ENCODE results near the gene MAN2B1.

MAN2B1 gene

GRCh38 chr19:12695514-12695913 is 29.0 kb upstream of the MAN2B1 start:
- no peak overlapping the region for H4K5ac ChIP-seq (ENCODE audit: low read length)
- no peak overlapping the region for H3K4me3 ChIP-seq (ENCODE audit: low read length)
- no peaks in the 10 kb centered on the region for H3K36me3 ChIP-seq (ENCODE audit: control insufficient read depth, insufficient read depth, low read length)
- H3K18ac ChIP-seq (ENCODE audit: low read length) = no peak overlapping the region
- no peak overlapping the region for H4K8ac ChIP-seq (ENCODE audit: low read depth, low read length)
- H3K79me1 ChIP-seq (ENCODE audit: low read length) = no peaks in the 10 kb centered on the region
- H3K4ac ChIP-seq (ENCODE audit: low read depth, low read length) = no peak overlapping the region
- no peak for DNase-seq
- no peak overlapping the region for H2BK5ac ChIP-seq (ENCODE audit: low read length)
- peak overlapping the region; percentile 88 for H3K56ac ChIP-seq (ENCODE audit: low read length)
- no peaks in the 10 kb centered on the region for H3K27me3 ChIP-seq (ENCODE audit: insufficient read depth, low read length, poor library complexity)
- no peak overlapping the region for H3K27ac ChIP-seq (ENCODE audit: low read depth, low read length)
- no CpG with 5 or more reads among the region's 1 CpG for WGBS (ENCODE audit: extremely low coverage, insufficient coverage, low lambda C conversion rate)
- H3K23ac ChIP-seq (ENCODE audit: low read length) = no peak overlapping the region
- H2BK120ac ChIP-seq (ENCODE audit: low read depth, low read length) = no peak overlapping the region
- no peak overlapping the region for H2BK15ac ChIP-seq (replicated peaks; ENCODE audit: low read depth)
- no peak overlapping the region for H2AK5ac ChIP-seq (ENCODE audit: low read length)
- H3K9ac ChIP-seq (ENCODE audit: low read length) = peak overlapping the region; percentile 32
- H3K4me2 ChIP-seq (ENCODE audit: low read length) = peak overlapping the region; percentile 14
- no peaks in the 10 kb centered on the region for H3K4me1 ChIP-seq (ENCODE audit: control insufficient read depth, low read depth, low read length)
- no peaks in the 10 kb centered on the region for H3K79me2 ChIP-seq (ENCODE audit: control insufficient read depth, insufficient read depth, low read length)

- H2AK5ac ChIP-seq (ENCODE audit: low read length) = no peak overlapping the region
- H3K9ac ChIP-seq (ENCODE audit: low read length) = no peak overlapping the region
- no peak overlapping the region for H3K4me2 ChIP-seq (ENCODE audit: low read length)
- H4K5ac ChIP-seq (ENCODE audit: low read length) = no peak overlapping the region
- no CpG with 5 or more reads among the region's 2 CpGs for WGBS (ENCODE audit: extremely low coverage, insufficient coverage, low lambda C conversion rate)
- H3K36me3 ChIP-seq (ENCODE audit: control insufficient read depth, insufficient read depth, low read length) = no peaks in the 10 kb centered on the region
- H3K27me3 ChIP-seq (ENCODE audit: insufficient read depth, low read length, poor library complexity) = no peaks in the 10 kb centered on the region
- no peak overlapping the region for H3K4me3 ChIP-seq (ENCODE audit: low read length)
- H3K4me1 ChIP-seq (ENCODE audit: control insufficient read depth, low read depth, low read length) = no peaks in the 10 kb centered on the region
- no peak overlapping the region for H3K56ac ChIP-seq (ENCODE audit: low read length)
- no peak overlapping the region for H3K18ac ChIP-seq (ENCODE audit: low read length)
- no peak overlapping the region for H2BK5ac ChIP-seq (ENCODE audit: low read length)
- no peak overlapping the region for H2BK120ac ChIP-seq (ENCODE audit: low read depth, low read length)
- no peak for DNase-seq
- H3K27ac ChIP-seq (ENCODE audit: low read depth, low read length) = no peak overlapping the region
- H3K79me1 ChIP-seq (ENCODE audit: low read length) = no peaks in the 10 kb centered on the region
- no peak overlapping the region for H2BK15ac ChIP-seq (replicated peaks; ENCODE audit: low read depth)
- no peak overlapping the region for H3K4ac ChIP-seq (ENCODE audit: low read depth, low read length)
- no peak overlapping the region for H4K8ac ChIP-seq (ENCODE audit: low read depth, low read length)
- no peak overlapping the region for H3K23ac ChIP-seq (ENCODE audit: low read length)
- H3K79me2 ChIP-seq (ENCODE audit: control insufficient read depth, insufficient read depth, low read length) = no peaks in the 10 kb centered on the region
These were observed 28.6 kb upstream of the MAN2B1 start for GRCh38 chr19:12695096-12695495.

DNA sequence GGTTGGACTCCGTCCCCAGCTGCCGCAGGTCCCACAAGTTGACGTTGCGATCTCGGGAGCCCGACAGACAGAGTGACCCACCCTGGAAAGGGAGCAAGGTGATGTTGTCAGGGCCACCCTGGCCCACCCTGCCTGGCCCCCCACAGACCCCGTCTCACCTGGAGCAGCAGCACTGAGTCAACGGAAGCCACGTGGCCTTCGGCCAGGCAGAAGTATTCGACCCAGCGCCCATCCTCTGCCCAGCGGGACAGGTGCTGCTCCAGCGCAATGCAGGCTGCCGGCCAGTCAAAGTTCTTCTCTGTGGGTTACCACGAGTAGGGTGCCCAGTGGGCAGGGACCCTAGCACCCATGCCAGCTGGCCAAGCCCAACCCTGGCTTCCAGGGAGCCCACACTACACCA is 28.1 kb upstream of the MAN2B1 start:
- Histone ChIP-seq H3K27ac (ENCODE audit: low read depth, low read length) (no peak overlapping the region), H3K36me3 (ENCODE audit: control insufficient read depth, insufficient read depth, low read length) (no peaks in the 10 kb centered on the region), H3K4me2 (ENCODE audit: low read length) (no peak overlapping the region), H3K4me3 (ENCODE audit: low read length) (no peak overlapping the region), H3K23ac (ENCODE audit: low read length) (no peak overlapping the region), H3K4ac (ENCODE audit: low read depth, low read length) (no peak overlapping the region), H4K5ac (ENCODE audit: low read length) (no peak overlapping the region), H3K18ac (ENCODE audit: low read length) (no peak overlapping the region), H3K4me1 (ENCODE audit: control insufficient read depth, low read depth, low read length) (no peaks in the 10 kb centered on the region), H2BK15ac (replicated peaks; ENCODE audit: low read depth) (no peak overlapping the region), H3K9ac (ENCODE audit: low read length) (no peak overlapping the region), H2AK5ac (ENCODE audit: low read length) (no peak overlapping the region), H3K79me2 (ENCODE audit: control insufficient read depth, insufficient read depth, low read length) (no peaks in the 10 kb centered on the region), H2BK5ac (ENCODE audit: low read length) (no peak overlapping the region), H3K79me1 (ENCODE audit: low read length) (no peaks in the 10 kb centered on the region), H3K27me3 (ENCODE audit: insufficient read depth, low read length, poor library complexity) (no peaks in the 10 kb centered on the region), H2BK120ac (ENCODE audit: low read depth, low read length) (no peak overlapping the region), H3K56ac (ENCODE audit: low read length) (no peak overlapping the region), H4K8ac (ENCODE audit: low read depth, low read length) (no peak overlapping the region)
- WGBS (ENCODE audit: extremely low coverage, insufficient coverage, low lambda C conversion rate) = no CpG with 5 or more reads among the region's 16 CpGs
- no peak for DNase-seq

- Histone ChIP-seq H2BK15ac (replicated peaks; ENCODE audit: low read depth) (no peak overlapping the region), H3K18ac (ENCODE audit: low read length) (no peak overlapping the region), H3K79me1 (ENCODE audit: low read length) (no peaks in the 10 kb centered on the region), H3K79me2 (ENCODE audit: control insufficient read depth, insufficient read depth, low read length) (no peaks in the 10 kb centered on the region), H4K5ac (ENCODE audit: low read length) (no peak overlapping the region), H2BK120ac (ENCODE audit: low read depth, low read length) (no peak overlapping the region), H3K4ac (ENCODE audit: low read depth, low read length) (no peak overlapping the region), H2BK5ac (ENCODE audit: low read length) (no peak overlapping the region), H3K27me3 (ENCODE audit: insufficient read depth, low read length, poor library complexity) (no peaks in the 10 kb centered on the region), H3K23ac (ENCODE audit: low read length) (no peak overlapping the region), H3K4me3 (ENCODE audit: low read length) (no peak overlapping the region), H3K9ac (ENCODE audit: low read length) (no peak overlapping the region), H2AK5ac (ENCODE audit: low read length) (no peak overlapping the region), H3K56ac (ENCODE audit: low read length) (no peak overlapping the region), H3K4me1 (ENCODE audit: control insufficient read depth, low read depth, low read length) (no peaks in the 10 kb centered on the region), H3K4me2 (ENCODE audit: low read length) (no peak overlapping the region), H3K36me3 (ENCODE audit: control insufficient read depth, insufficient read depth, low read length) (no peaks in the 10 kb centered on the region), H4K8ac (ENCODE audit: low read depth, low read length) (no peak overlapping the region), H3K27ac (ENCODE audit: low read depth, low read length) (no peak overlapping the region)
- no CpG with 5 or more reads among the region's 5 CpGs for WGBS (ENCODE audit: extremely low coverage, insufficient coverage, low lambda C conversion rate)
- no peak for DNase-seq
These were observed 26.4 kb upstream of the MAN2B1 start for GRCh38 chr19:12692960-12693359.

DNA sequence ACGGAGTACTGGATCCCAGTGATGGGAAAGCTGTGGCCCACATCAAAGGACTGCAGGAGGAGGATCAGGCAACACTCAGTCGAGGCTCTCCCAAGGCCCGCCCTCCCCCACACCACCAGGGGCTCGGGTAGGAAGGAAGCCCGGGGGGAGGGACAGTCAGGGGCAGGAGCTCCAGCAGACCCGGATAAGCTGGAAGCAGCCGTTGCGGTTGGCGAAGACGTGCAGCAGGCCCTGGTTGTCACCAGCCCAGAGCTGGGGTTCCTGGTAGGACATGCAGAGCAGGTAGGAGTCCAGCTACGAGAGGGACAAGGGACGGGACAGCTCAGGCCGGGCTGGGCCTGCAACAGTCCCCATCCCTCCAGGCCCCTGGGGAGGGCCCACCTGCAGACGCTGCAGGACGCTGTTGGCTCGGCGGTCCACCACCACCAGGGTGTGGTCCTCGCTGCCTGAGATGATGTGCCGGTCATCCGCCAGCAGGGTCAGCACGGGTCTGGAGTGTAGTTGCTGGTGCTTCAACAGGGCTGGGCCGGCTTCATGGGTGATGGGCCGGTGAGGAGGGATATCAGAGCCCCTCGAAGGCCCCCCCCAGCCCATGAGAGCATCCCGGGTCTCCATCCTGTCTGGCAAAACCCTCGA is 23.2 kb upstream of the MAN2B1 start:
- no peak overlapping the region for H3K27ac ChIP-seq (ENCODE audit: low read depth, low read length)
- no peak overlapping the region for H3K4ac ChIP-seq (ENCODE audit: low read depth, low read length)
- H3K23ac ChIP-seq (ENCODE audit: low read length) = no peak overlapping the region
- no peak overlapping the region for H4K8ac ChIP-seq (ENCODE audit: low read depth, low read length)
- DNase-seq = no peak
- H3K4me2 ChIP-seq (ENCODE audit: low read length) = no peak overlapping the region
- H3K9ac ChIP-seq (ENCODE audit: low read length) = no peak overlapping the region
- H2BK5ac ChIP-seq (ENCODE audit: low read length) = no peak overlapping the region
- H3K4me3 ChIP-seq (ENCODE audit: low read length) = no peak overlapping the region
- H3K79me2 ChIP-seq (ENCODE audit: control insufficient read depth, insufficient read depth, low read length) = no peaks in the 10 kb centered on the region
- H3K79me1 ChIP-seq (ENCODE audit: low read length) = no peaks in the 10 kb centered on the region
- no CpG with 5 or more reads among the region's 26 CpGs for WGBS (ENCODE audit: extremely low coverage, insufficient coverage, low lambda C conversion rate)
- H3K4me1 ChIP-seq (ENCODE audit: control insufficient read depth, low read depth, low read length) = no peaks in the 10 kb centered on the region
- no peaks in the 10 kb centered on the region for H3K27me3 ChIP-seq (ENCODE audit: insufficient read depth, low read length, poor library complexity)
- H2BK120ac ChIP-seq (ENCODE audit: low read depth, low read length) = no peak overlapping the region
- H3K18ac ChIP-seq (ENCODE audit: low read length) = no peak overlapping the region
- no peak overlapping the region for H3K56ac ChIP-seq (ENCODE audit: low read length)
- no peak overlapping the region for H2BK15ac ChIP-seq (replicated peaks; ENCODE audit: low read depth)
- no peak overlapping the region for H2AK5ac ChIP-seq (ENCODE audit: low read length)
- H4K5ac ChIP-seq (ENCODE audit: low read length) = no peak overlapping the region
- H3K36me3 ChIP-seq (ENCODE audit: control insufficient read depth, insufficient read depth, low read length) = no peaks in the 10 kb centered on the region

GRCh38 chr19:12689012-12689411 is 22.5 kb upstream of the MAN2B1 start:
- no peak overlapping the region for H2BK15ac ChIP-seq (replicated peaks; ENCODE audit: low read depth)
- H3K27ac ChIP-seq (ENCODE audit: low read depth, low read length) = no peak overlapping the region
- no CpG with 5 or more reads among the region's 12 CpGs for WGBS (ENCODE audit: extremely low coverage, insufficient coverage, low lambda C conversion rate)
- no peak overlapping the region for H2BK120ac ChIP-seq (ENCODE audit: low read depth, low read length)
- no peak overlapping the region for H2BK5ac ChIP-seq (ENCODE audit: low read length)
- H4K5ac ChIP-seq (ENCODE audit: low read length) = no peak overlapping the region
- H3K79me2 ChIP-seq (ENCODE audit: control insufficient read depth, insufficient read depth, low read length) = no peaks in the 10 kb centered on the region
- H3K18ac ChIP-seq (ENCODE audit: low read length) = no peak overlapping the region
- no peak for DNase-seq
- H3K36me3 ChIP-seq (ENCODE audit: control insufficient read depth, insufficient read depth, low read length) = no peaks in the 10 kb centered on the region
- no peak overlapping the region for H3K23ac ChIP-seq (ENCODE audit: low read length)
- H3K9ac ChIP-seq (ENCODE audit: low read length) = no peak overlapping the region
- no peak overlapping the region for H4K8ac ChIP-seq (ENCODE audit: low read depth, low read length)
- H3K4ac ChIP-seq (ENCODE audit: low read depth, low read length) = no peak overlapping the region
- H3K4me2 ChIP-seq (ENCODE audit: low read length) = no peak overlapping the region
- no peaks in the 10 kb centered on the region for H3K79me1 ChIP-seq (ENCODE audit: low read length)
- H3K27me3 ChIP-seq (ENCODE audit: insufficient read depth, low read length, poor library complexity) = no peaks in the 10 kb centered on the region
- H3K56ac ChIP-seq (ENCODE audit: low read length) = no peak overlapping the region
- H3K4me3 ChIP-seq (ENCODE audit: low read length) = no peak overlapping the region
- no peak overlapping the region for H2AK5ac ChIP-seq (ENCODE audit: low read length)
- H3K4me1 ChIP-seq (ENCODE audit: control insufficient read depth, low read depth, low read length) = no peaks in the 10 kb centered on the region

All from mesendoderm (in vitro differentiated cells).